OCI-LY1 (cell line): ENCODE data around the gene CYB561A3.
A peak's percentile ranks its signal among the peaks of the same experiment; 100 is the strongest.

Experiments
- H2AFZ ChIP-seq: fragments of 200-600 bp; sonication (generic), shearing (Covaris generic); 2 replicates; pipeline ENCODE4 v1.6.0; 2014; ENCODE audit warnings: antibody characterized with exemption, mild to moderate bottlenecking, low read length
- H3F3A ChIP-seq: fragments of 200-600 bp; sonication (generic), shearing (Covaris generic); 2 replicates; pipeline ENCODE4 v1.6.0; 2014; ENCODE audit warnings: mild to moderate bottlenecking, antibody characterized with exemption, low read length, moderate library complexity; ENCODE audit not compliant: insufficient read depth
- H3K27ac ChIP-seq: fragments of 200-600 bp; sonication (generic); 2 replicates; pipeline ENCODE4 v1.5.1; 2014; ENCODE audit warnings: low read length, mixed run types, mild to moderate bottlenecking, low read depth; ENCODE audit not compliant: poor library complexity, severe bottlenecking
- H3K27me3 ChIP-seq: fragments of 200-600 bp; sonication (generic); 2 replicates; pipeline ENCODE4 v1.6.0; 2014; ENCODE audit warnings: antibody characterized with exemption, mild to moderate bottlenecking, low read length, moderate library complexity; ENCODE audit not compliant: insufficient read depth
- H3K36me3 ChIP-seq: fragments of 200-600 bp; sonication (generic); 2 replicates; pipeline ENCODE4 v1.6.1; 2014; ENCODE audit warnings: mild to moderate bottlenecking, antibody characterized with exemption, low read length, moderate library complexity, mixed read lengths; ENCODE audit not compliant: insufficient read depth
- H3K4me1 ChIP-seq: fragments of 200-600 bp; sonication (generic); 2 replicates; pipeline ENCODE4 v1.5.1; 2014; ENCODE audit warnings: mild to moderate bottlenecking, low read length, moderate library complexity; ENCODE audit not compliant: insufficient read depth, severe bottlenecking
- H3K4me2 ChIP-seq: fragments of 200-600 bp; sonication (generic), shearing (Covaris generic); 2 replicates; pipeline ENCODE4 v1.6.1; 2014; ENCODE audit warnings: low read length
- H3K4me3 ChIP-seq: fragments of 200-600 bp; sonication (generic); 2 replicates; pipeline ENCODE4 v1.5.1; 2014; ENCODE audit warnings: low read length, low read depth, mild to moderate bottlenecking, mixed read lengths; ENCODE audit not compliant: poor library complexity, severe bottlenecking
- H3K79me2 ChIP-seq: fragments of 200-600 bp; shearing (Covaris generic); 2 replicates; pipeline ENCODE4 v1.6.1; 2016; ENCODE audit warnings: mixed run types, low read length, mixed read lengths; ENCODE audit not compliant: insufficient read depth
- H3K9ac ChIP-seq: fragments of 200-600 bp; sonication (generic), shearing (Covaris generic); 2 replicates; pipeline ENCODE4 v1.6.1; 2014; ENCODE audit warnings: mild to moderate bottlenecking, low read length, mixed read lengths
- H3K9me2 ChIP-seq: fragments of 200-600 bp; sonication (generic), shearing (Covaris generic); 2 replicates; pipeline ENCODE4 v1.6.1; 2014; ENCODE audit warnings: low read depth, mild to moderate bottlenecking, low read length, mixed read lengths
- H3K9me3 ChIP-seq: fragments of 200-600 bp; shearing (Covaris generic); 2 replicates; pipeline ENCODE4 v1.6.1; 2014; ENCODE audit warnings: low read length, mixed read lengths
- H4K20me1 ChIP-seq: fragments of 200-600 bp; sonication (generic), shearing (Covaris generic); 2 replicates; pipeline ENCODE4 v1.6.0; 2016; ENCODE audit warnings: mild to moderate bottlenecking, low read length; ENCODE audit not compliant: insufficient read depth
- CTCF ChIP-seq: fragments of 200-600 bp; sonication (generic), shearing (Covaris generic); IDR thresholded peaks from 2 replicates; pipeline ENCODE4 v1.5.1; 2017; ENCODE audit warnings: mild to moderate bottlenecking, antibody characterized with exemption, low read length, moderate library complexity, mixed read lengths
- EZH2 ChIP-seq: fragments of 200-600 bp; sonication (generic), shearing (Covaris generic); IDR thresholded peaks from 2 replicates; pipeline ENCODE4 v1.8.0; 2017; ENCODE audit warnings: borderline replicate concordance, mixed run types, mild to moderate bottlenecking, antibody characterized with exemption, low read length, moderate library complexity, mixed read lengths

Gene CYB561A3

GRCh38 chr11:61357894-61358239, 3.8 kb downstream of the CYB561A3 start:
- Histone ChIP-seq H3K27ac (peak overlapping the region; percentile 99), H3K9ac (peak overlapping the region; percentile 69), H3K4me3 (peak overlapping the region; percentile 60), H3F3A (peaks cover 15% of the 10 kb centered on the region), H4K20me1 (no peaks in the 10 kb centered on the region), H3K36me3 (peaks cover 32% of the 10 kb centered on the region), H3K27me3 (no peaks in the 10 kb centered on the region), H3K4me1 (peaks cover 72% of the 10 kb centered on the region), H2AFZ (no peak overlapping the region), H3K9me3 (no peaks in the 10 kb centered on the region), H3K4me2 (peak overlapping the region; percentile 78), H3K79me2 (peaks cover 19% of the 10 kb centered on the region), H3K9me2 (no peaks in the 10 kb centered on the region)
- TF ChIP-seq EZH2 (no peak), CTCF (no peak)

GRCh38 chr11:61357233-61357893, 4.3 kb downstream of the CYB561A3 start:
- TF ChIP-seq CTCF (no peak), EZH2 (no peak)
- peaks cover 14% of the 10 kb centered on the region for H3K79me2 ChIP-seq
- H3K9ac ChIP-seq: peak overlapping the region; percentile 69
- H3K27me3 ChIP-seq: no peaks in the 10 kb centered on the region
- H2AFZ ChIP-seq: no peak overlapping the region
- H3K36me3 ChIP-seq: peaks cover 37% of the 10 kb centered on the region
- H3F3A ChIP-seq: peaks cover 15% of the 10 kb centered on the region
- H3K4me1 ChIP-seq: peaks cover 72% of the 10 kb centered on the region
- peak overlapping the region; percentile 99 for H3K27ac ChIP-seq
- H3K9me3 ChIP-seq: no peaks in the 10 kb centered on the region
- H3K4me3 ChIP-seq: peak overlapping the region; percentile 60
- H4K20me1 ChIP-seq: no peaks in the 10 kb centered on the region
- H3K9me2 ChIP-seq: no peaks in the 10 kb centered on the region
- H3K4me2 ChIP-seq: peak overlapping the region; percentile 78

GRCh38 chr11:61356706-61357105, 5.0 kb downstream of the CYB561A3 start:
- Histone ChIP-seq H3K4me2 (peak overlapping the region; percentile 78), H3F3A (peaks cover 15% of the 10 kb centered on the region), H3K9ac (peak overlapping the region; percentile 69), H3K36me3 (peaks cover 44% of the 10 kb centered on the region), H3K9me2 (no peaks in the 10 kb centered on the region), H3K27me3 (no peaks in the 10 kb centered on the region), H3K4me1 (peaks cover 72% of the 10 kb centered on the region), H3K79me2 (peaks cover 13% of the 10 kb centered on the region), H4K20me1 (no peaks in the 10 kb centered on the region), H3K4me3 (peak overlapping the region; percentile 60), H2AFZ (no peak overlapping the region), H3K27ac (peak overlapping the region; percentile 99), H3K9me3 (no peaks in the 10 kb centered on the region)
- TF ChIP-seq EZH2: no peak
- TF ChIP-seq CTCF: no peak
